Smooth muscle cell (in vitro differentiated cells): ENCODE results near the gene ALDH1A3. TPM values are rescaled to one million over a fixed set of nuclear protein-coding genes. Genes with fewer than 3 reads are reported as not detected.

Source experiments
- DNase-seq: peaks from one replicate; lab custom pipeline; 2025; ENCODE audit not compliant: unreplicated experiment; lab: John Stamatoyannopoulos, UW
- H2AFZ ChIP-seq: fragments of 200-600 bp; sonication (generic); 2 replicates; pipeline ENCODE4 v1.6.0; 2016; ENCODE audit warnings: antibody characterized with exemption, low read depth, mild to moderate bottlenecking
- H3F3A ChIP-seq: fragments of 200-600 bp; sonication (generic); 2 replicates; pipeline ENCODE4 v1.6.0; 2017; ENCODE audit warnings: antibody characterized with exemption, low read depth
- H3K27ac ChIP-seq: fragments of 200-600 bp; sonication (generic); 2 replicates; pipeline ENCODE4 v1.5.1; 2016; ENCODE audit warnings: low read depth, mild to moderate bottlenecking
- H3K27me3 ChIP-seq: fragments of 200-600 bp; sonication (generic); 2 replicates; pipeline ENCODE4 v1.6.1; 2016; ENCODE audit warnings: low read depth, mild to moderate bottlenecking
- H3K36me3 ChIP-seq: fragments of 200-600 bp; sonication (generic); 2 replicates; pipeline ENCODE4 v1.5.1; 2016; ENCODE audit warnings: low read depth
- H3K4me1 ChIP-seq: fragments of 200-600 bp; sonication (generic); 2 replicates; pipeline ENCODE4 v1.5.1; 2016; ENCODE audit warnings: low read depth
- H3K4me2 ChIP-seq: fragments of 200-600 bp; sonication (generic); 2 replicates; pipeline ENCODE4 v1.6.0; 2016; ENCODE audit warnings: mild to moderate bottlenecking
- H3K4me3 ChIP-seq: fragments of 200-600 bp; sonication (generic); 2 replicates; pipeline ENCODE4 v1.5.1; 2016; ENCODE audit warnings: mild to moderate bottlenecking
- H3K79me2 ChIP-seq: fragments of 200-600 bp; sonication (generic); 2 replicates; pipeline ENCODE4 v1.6.0; 2016; ENCODE audit warnings: low read depth, mild to moderate bottlenecking
- H3K9ac ChIP-seq: fragments of 200-600 bp; sonication (generic); 2 replicates; pipeline ENCODE4 v1.6.0; 2016; ENCODE audit warnings: low read depth
- H3K9me3 ChIP-seq: fragments of 200-600 bp; sonication (generic); replicated peaks from 2 replicates; pipeline ENCODE4 v1.5.1; 2016; ENCODE audit warnings: low read depth
- H4K20me1 ChIP-seq: fragments of 200-600 bp; sonication (generic); 2 replicates; pipeline ENCODE4 v1.6.0; 2016; ENCODE audit warnings: low read depth
- CTCF ChIP-seq: fragments of 200-600 bp; sonication (generic); IDR thresholded peaks from 2 replicates; pipeline ENCODE4 v1.5.1; 2017; ENCODE audit warnings: borderline replicate concordance, mild to moderate bottlenecking, antibody characterized with exemption; ENCODE audit not compliant: insufficient read depth, poor library complexity, severe bottlenecking
- WGBS: methylation state at CpG from one replicate; pipeline ENCODE4 v1.1.7; 2016; ENCODE audit warnings: low lambda C conversion rate; 5-methylcytosine and 5-hydroxymethylcytosine counted together
- polyA plus RNA-seq: library from polyadenylated mRNA; unstranded; fragments of >200 nt; fragmentation: Nextera tagmentation; extraction: Ambion mirVana; gene quantifications from 2 replicates; pipeline ENCODE4 v1.2.1, GENCODE V29; 2016
- total RNA-seq: library from RNA; depleted of rRNA; stranded (reverse); fragments of >200 nt; gene quantifications from 2 replicates; pipeline ENCODE4 v1.2.3, GENCODE V29; 2014

The ALDH1A3 gene
- total and polyA plus RNA-seq, 2 experiments from 2014 or later, result 1.3 to 1.6 TPM

GRCh38 chr15:100914876-100915275, 35.2 kb downstream of the ALDH1A3 start:
- Histone ChIP-seq H3K4me3 (no peak overlapping the region), H3K9me3 (peaks cover 4% of the 10 kb centered on the region), H3K4me2 (no peak overlapping the region), H3F3A (no peaks in the 10 kb centered on the region), H3K27me3 (peaks cover 26% of the 10 kb centered on the region), H3K4me1 (no peaks in the 10 kb centered on the region), H3K27ac (no peak overlapping the region), H3K79me2 (no peaks in the 10 kb centered on the region), H2AFZ (no peak overlapping the region), H3K36me3 (no peaks in the 10 kb centered on the region), H4K20me1 (no peaks in the 10 kb centered on the region), H3K9ac (no peak overlapping the region)
- DNase-seq, result no peak
- 61% methylated on average over 6 of the region's 6 CpGs for WGBS
- TF ChIP-seq CTCF, result no peak

GRCh38 chr15:100918034-100918689, 38.5 kb downstream of the ALDH1A3 start:
- peak; percentile 83 for TF ChIP-seq CTCF

GRCh38 chr15:100918690-100919480, 39.3 kb downstream of the ALDH1A3 start, which contains the start of gene LRRK1:
TSS of gene LRRK1 (plus strand) at chr15:100919357. CDS start at chr15:100924633, 5,276 bp downstream.
- Histone ChIP-seq H2AFZ (peak within 1 kb of the TSS; percentile 77), H3K27ac (no peak within 1 kb of the TSS), H3K9me3 (no peaks in the 10 kb centered on the region), H3K79me2 (no peaks in the 10 kb centered on the region), H3K36me3 (no peaks in the 10 kb centered on the region), H3K4me2 (peak within 1 kb of the TSS; percentile 85), H3K9ac (peak within 1 kb of the TSS; percentile 6), H4K20me1 (no peaks in the 10 kb centered on the region), H3K27me3 (peaks cover 53% of the 10 kb centered on the region), H3K4me3 (peak within 1 kb of the TSS; percentile 57), H3K4me1 (no peaks in the 10 kb centered on the region), H3F3A (no peaks in the 10 kb centered on the region)
- no peak for DNase-seq
- no peak for TF ChIP-seq CTCF
- 2% methylated on average over 59 of the region's 87 CpGs for WGBS

More at GRCh38 chr15:100918034-100918689, 38.5 kb downstream of the ALDH1A3 start:
- H3K4me2 ChIP-seq, result peak overlapping the region; percentile 85
- H3K4me1 ChIP-seq, result no peaks in the 10 kb centered on the region
- no peaks in the 10 kb centered on the region for H3F3A ChIP-seq
- H2AFZ ChIP-seq, result peak overlapping the region; percentile 77
- peaks cover 53% of the 10 kb centered on the region for H3K27me3 ChIP-seq
- H3K4me3 ChIP-seq, result peak overlapping the region; percentile 57
- no peak overlapping the region for H3K27ac ChIP-seq
- H3K79me2 ChIP-seq, result no peaks in the 10 kb centered on the region
- peak; percentile 14 for DNase-seq
- no peak overlapping the region for H3K9ac ChIP-seq
- no peaks in the 10 kb centered on the region for H4K20me1 ChIP-seq
- no peaks in the 10 kb centered on the region for H3K36me3 ChIP-seq
- 4% methylated on average over 42 of the region's 42 CpGs for WGBS
- H3K9me3 ChIP-seq, result no peaks in the 10 kb centered on the region
